ENCODE measurements around the gene CCNI2. TPM values are rescaled to one million over a fixed set of nuclear protein-coding genes. Genes with fewer than 3 reads are reported as not detected.

CCNI2 gene
- polyA plus RNA-seq, 1 experiment: not detected

- ChIA-PET CTCF (no interaction called here), POLR2A (no interaction called here)
- H3K9me3 ChIP-seq (ENCODE audit: control insufficient read depth, insufficient read depth, low read length): peaks cover 4% of the 10 kb centered on the region; the same call in 1 of the 2 replicates
Observed at GRCh38 chr5:132748522-132749000, 1.3 kb downstream of the CCNI2 start.

DNA sequence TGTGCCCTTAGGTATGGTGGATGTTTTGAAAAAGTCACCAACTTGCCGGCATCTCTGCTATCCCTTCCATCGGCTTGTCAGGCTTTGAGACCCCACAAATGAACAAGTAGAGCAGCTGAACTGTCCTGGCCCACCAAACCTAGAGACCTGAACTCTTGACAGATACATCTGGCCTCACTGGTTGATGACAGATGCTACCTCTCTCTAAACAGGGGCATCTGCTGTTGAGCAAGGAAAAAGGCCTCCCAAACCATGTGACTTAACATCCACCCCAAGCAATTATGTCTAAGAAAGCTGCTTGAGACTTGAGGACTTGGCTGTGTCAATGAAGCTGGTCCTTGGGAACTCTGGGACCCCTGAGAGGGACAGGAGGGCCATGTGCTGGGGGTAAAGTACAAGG, 2.3 kb downstream of the CCNI2 start:
- POLR2A ChIA-PET: no interaction called here
- H3K27me3 ChIP-seq (ENCODE audit: control insufficient read depth, insufficient read depth, low read length): peaks cover 44% of the 10 kb centered on the region
- CTCF ChIA-PET: interaction anchor here (1.1 to 9.7 kb wide), 2 partner anchors 35 to 71 kb away, joined by 3 to 147 read pairs; no protein-coding TSS in a partner anchor
- H3K4me3 ChIP-seq (ENCODE audit: low read depth, low read length): no peak overlapping the region
- H3K27ac ChIP-seq (ENCODE audit: low read depth, low read length): no peak overlapping the region
- no peak for DNase-seq (ENCODE audit: low read depth, low spot score)
- TF ChIP-seq, protein P1, sequence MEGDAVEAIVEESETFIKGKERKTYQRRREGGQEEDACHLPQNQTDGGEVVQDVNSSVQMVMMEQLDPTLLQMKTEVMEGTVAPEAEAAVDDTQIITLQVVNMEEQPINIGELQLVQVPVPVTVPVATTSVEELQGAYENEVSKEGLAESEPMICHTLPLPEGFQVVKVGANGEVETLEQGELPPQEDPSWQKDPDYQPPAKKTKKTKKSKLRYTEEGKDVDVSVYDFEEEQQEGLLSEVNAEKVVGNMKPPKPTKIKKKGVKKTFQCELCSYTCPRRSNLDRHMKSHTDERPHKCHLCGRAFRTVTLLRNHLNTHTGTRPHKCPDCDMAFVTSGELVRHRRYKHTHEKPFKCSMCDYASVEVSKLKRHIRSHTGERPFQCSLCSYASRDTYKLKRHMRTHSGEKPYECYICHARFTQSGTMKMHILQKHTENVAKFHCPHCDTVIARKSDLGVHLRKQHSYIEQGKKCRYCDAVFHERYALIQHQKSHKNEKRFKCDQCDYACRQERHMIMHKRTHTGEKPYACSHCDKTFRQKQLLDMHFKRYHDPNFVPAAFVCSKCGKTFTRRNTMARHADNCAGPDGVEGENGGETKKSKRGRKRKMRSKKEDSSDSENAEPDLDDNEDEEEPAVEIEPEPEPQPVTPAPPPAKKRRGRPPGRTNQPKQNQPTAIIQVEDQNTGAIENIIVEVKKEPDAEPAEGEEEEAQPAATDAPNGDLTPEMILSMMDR (IDR thresholded peaks at IDR 0.05; ENCODE audit: low read depth, low read length): no peak
- H3K9me3 ChIP-seq (ENCODE audit: control insufficient read depth, insufficient read depth, low read length): peaks cover 4% of the 10 kb centered on the region; the same call in 1 of the 2 replicates

More at GRCh38 chr5:132748522-132749000, 1.3 kb downstream of the CCNI2 start:
- H3K4me3 ChIP-seq (ENCODE audit: low read depth, low read length): no peak overlapping the region
- TF ChIP-seq, protein P1 (IDR thresholded peaks at IDR 0.05; ENCODE audit: low read depth, low read length): no peak
- no peak overlapping the region for H3K27ac ChIP-seq (ENCODE audit: low read depth, low read length)
- peaks cover 44% of the 10 kb centered on the region for H3K27me3 ChIP-seq (ENCODE audit: control insufficient read depth, insufficient read depth, low read length)
- no peak for DNase-seq (ENCODE audit: low read depth, low spot score)

DNA sequence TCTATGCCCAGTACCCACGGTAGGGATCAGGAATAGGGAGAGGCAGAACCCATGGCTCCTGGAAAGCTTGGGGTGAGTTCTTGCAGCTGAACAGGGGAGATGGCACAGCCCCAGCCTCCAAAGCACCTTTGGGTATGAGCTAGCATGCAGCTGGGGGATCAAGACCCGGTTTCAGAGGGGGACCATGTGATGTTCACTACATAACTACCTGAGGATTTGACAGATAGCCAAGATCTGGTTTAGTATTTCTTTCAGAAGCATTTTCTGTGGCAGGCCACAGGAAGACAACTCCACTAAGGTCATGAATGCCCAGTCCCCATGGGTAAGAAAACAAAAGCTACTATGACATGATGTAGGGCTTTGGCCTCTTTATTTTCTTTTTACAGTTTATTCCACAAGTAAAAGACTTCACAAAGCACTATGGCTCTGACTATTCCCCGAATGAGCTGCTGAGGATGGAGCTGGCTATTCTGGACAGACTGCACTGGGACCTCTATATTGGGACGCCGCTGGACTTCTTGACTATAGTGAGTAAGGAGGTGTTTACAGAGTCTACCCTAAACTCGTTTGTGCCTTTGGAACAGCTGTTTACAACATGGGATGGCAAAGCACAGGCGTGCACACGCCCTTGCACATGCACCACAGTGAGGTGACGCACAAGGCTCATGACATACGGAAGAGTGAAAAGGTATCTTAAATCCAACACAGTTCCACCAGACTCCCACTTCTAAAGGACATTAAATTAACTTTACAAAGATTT, 3.4 kb downstream of the CCNI2 start:
- TF ChIP-seq, protein P1 (IDR thresholded peaks at IDR 0.05; ENCODE audit: low read depth, low read length): no peak
- CTCF ChIA-PET: interaction anchor here (0.6 to 9.7 kb wide), 3 partner anchors 36 to 159 kb away, joined by 3 to 147 read pairs (median 3); no protein-coding TSS in a partner anchor
- Histone ChIP-seq H3K4me3 (ENCODE audit: low read depth, low read length) (no peak overlapping the region), H3K9me3 (ENCODE audit: control insufficient read depth, insufficient read depth, low read length) (peaks cover 4% of the 10 kb centered on the region; the same call in 1 of the 2 replicates), H3K27ac (ENCODE audit: low read depth, low read length) (no peak overlapping the region), H3K27me3 (ENCODE audit: control insufficient read depth, insufficient read depth, low read length) (peaks cover 38% of the 10 kb centered on the region)
- POLR2A ChIA-PET: no interaction called here
- DNase-seq (ENCODE audit: low read depth, low spot score): no peak

DNA sequence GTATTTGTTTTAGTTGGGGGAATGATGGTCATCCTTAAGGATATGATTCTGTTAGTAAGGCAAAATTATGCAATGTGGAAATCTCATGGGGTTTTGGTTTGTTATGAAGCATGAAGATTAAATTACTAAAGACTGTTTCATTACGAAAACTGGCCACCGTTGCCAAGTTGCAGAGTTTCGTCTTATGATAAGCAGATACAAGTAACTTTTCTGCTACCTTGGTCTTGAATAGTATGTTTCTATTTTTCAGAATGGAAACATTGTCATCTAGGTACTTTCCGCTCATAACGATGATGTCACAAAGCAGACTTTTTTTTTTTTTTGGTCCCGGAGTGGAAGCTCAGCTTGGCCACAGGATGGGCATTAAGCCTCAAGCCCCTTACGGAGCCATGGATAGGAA, 4.2 kb downstream of the CCNI2 start:
- H3K4me3 ChIP-seq (ENCODE audit: low read depth, low read length): no peak overlapping the region
- H3K9me3 ChIP-seq (ENCODE audit: control insufficient read depth, insufficient read depth, low read length): peaks cover 4% of the 10 kb centered on the region; the same call in 1 of the 2 replicates
- peaks cover 33% of the 10 kb centered on the region for H3K27me3 ChIP-seq (ENCODE audit: control insufficient read depth, insufficient read depth, low read length)
- H3K27ac ChIP-seq (ENCODE audit: low read depth, low read length): no peak overlapping the region
- TF ChIP-seq, protein P1 (IDR thresholded peaks at IDR 0.05; ENCODE audit: low read depth, low read length): no peak
- CTCF ChIA-PET: interaction anchor here (0.6 to 9.7 kb wide), 2 partner anchors 69 to 160 kb away, joined by 3 to 147 read pairs; no protein-coding TSS in a partner anchor
- POLR2A ChIA-PET: no interaction called here
- DNase-seq (ENCODE audit: low read depth, low spot score): no peak
